Activated CD4-positive, alpha-beta memory T cell treated with anti-CD3 and anti-CD28 coated beads, Interleukin-2, amount 10 ng/mL, durations not matched to agents 7 days and 5 days (primary cell): Measurements from ENCODE around the gene SHQ1. TPM values are rescaled to one million over a fixed set of nuclear protein-coding genes. Genes with fewer than 3 reads are reported as not detected.
A peak's percentile ranks its signal among the peaks of the same experiment; 100 is the strongest.

Source experiments
- CTCF ChIA-PET: fragments of 350-600 bp; sonication (Branson Sonifier 250); formaldehyde crosslinking; loops from one replicate; lab custom pipeline; 2021; ENCODE audit warnings: antibody characterized with exemption, inconsistent platforms; lab: Charles Lee
- POLR2A ChIA-PET: fragments of 350-600 bp; sonication (Branson Sonifier 250); formaldehyde crosslinking; loops from one replicate; lab custom pipeline; 2021; ENCODE audit warnings: antibody characterized with exemption; lab: Charles Lee
- DNase-seq: peaks from one replicate; pipeline ENCODE4 v3.0.0-alpha.2; 2020
- H3K27ac Mint-ChIP-seq: one replicate; pipeline ENCODE4 v1.8.0; 2021; ENCODE audit warnings: mild to moderate bottlenecking, mixed read lengths
- H3K27me3 Mint-ChIP-seq: one replicate; pipeline ENCODE4 v1.8.0; 2021; ENCODE audit warnings: mixed read lengths
- H3K36me3 Mint-ChIP-seq: one replicate; pipeline ENCODE4 v1.8.0; 2021; ENCODE audit warnings: low read depth, mixed read lengths
- H3K4me1 Mint-ChIP-seq: one replicate; pipeline ENCODE4 v1.8.0; 2021; ENCODE audit warnings: mixed read lengths
- H3K4me3 Mint-ChIP-seq: one replicate; pipeline ENCODE4 v1.8.0; 2021; ENCODE audit warnings: mild to moderate bottlenecking, mixed read lengths
- H3K9me3 Mint-ChIP-seq: one replicate; pipeline ENCODE4 v1.8.0; 2021; ENCODE audit warnings: mixed read lengths
- total RNA-seq, 2 experiments: library from RNA; stranded (reverse); gene quantifications; one replicate each; pipeline ENCODE4 v1.2.3, GENCODE V29; 2021

The SHQ1 gene
- 10 to 100 TPM; 16.7 to 20.6 TPM for total RNA-seq

DNA sequence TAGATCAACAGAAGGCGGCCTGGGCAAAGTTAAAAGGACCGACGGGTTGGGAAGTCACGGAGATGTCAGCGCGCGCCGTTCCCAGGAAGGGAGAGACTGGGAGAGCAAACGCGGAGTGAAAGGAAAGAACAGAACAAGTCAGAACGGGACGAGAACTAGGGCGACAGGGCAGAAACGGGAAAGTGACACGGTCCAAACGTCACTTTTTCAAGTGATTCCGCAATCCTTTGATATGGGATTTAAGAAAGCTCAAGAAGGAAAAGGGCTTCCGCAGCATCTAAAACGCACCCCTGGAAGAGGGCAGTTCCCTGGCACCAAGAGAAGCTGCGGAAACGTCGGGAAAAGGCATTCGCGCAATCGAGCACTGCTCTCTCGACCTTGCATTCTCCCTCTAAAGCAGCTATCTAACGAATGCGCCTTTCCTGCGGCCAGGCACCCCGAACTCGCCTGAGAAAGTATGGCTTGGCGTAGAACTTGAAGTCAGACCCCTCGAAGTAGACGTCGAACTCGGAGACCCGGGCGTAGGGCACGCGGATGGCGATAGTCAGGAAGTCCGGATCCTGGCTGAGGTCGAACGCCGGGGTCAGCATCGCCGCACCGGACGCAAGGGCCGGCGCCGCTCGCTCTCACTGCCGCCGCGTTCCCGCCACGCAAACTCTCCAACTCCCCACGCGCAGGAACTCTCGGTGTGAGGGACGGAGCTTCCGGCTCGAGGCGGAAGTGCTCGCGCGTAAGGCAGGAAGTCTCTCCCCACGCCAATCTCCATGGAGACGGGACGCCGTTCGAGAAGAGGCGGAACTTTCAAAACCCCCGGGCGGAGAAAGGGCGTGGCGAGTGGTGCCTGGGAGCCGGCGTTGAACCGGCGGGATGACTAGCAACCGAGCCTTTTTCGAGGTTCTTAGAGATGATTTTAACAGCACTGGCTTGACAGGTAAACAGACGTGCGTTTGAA lies at the start of gene SHQ1:
Gene SHQ1 (minus strand): TSS at position 695 of the 952 bp plus-strand sequence. CDS start 105 bp downstream, at position 590.
- peaks cover 6% of the 10 kb centered on the region for H3K36me3 Mint-ChIP-seq
- peak; percentile 95 for DNase-seq
- H3K27ac Mint-ChIP-seq: peak within 1 kb of the TSS; percentile 47
- peaks cover 51% of the 10 kb centered on the region for H3K4me1 Mint-ChIP-seq
- H3K4me3 Mint-ChIP-seq: peak within 1 kb of the TSS; percentile 93
- POLR2A ChIA-PET: interaction anchor here (0.9 to 1.6 kb wide), 5 partner anchors 10 to 972 kb away, joined by 3 to 7 read pairs (median 3); partner anchors contain the start of gene RYBP
- CTCF ChIA-PET: interaction anchor here (1.1 to 2.1 kb wide), 3 partner anchors 25 to 237 kb away, joined by 3 to 9 read pairs (median 6); no protein-coding TSS in a partner anchor
- peaks cover 17% of the 10 kb centered on the region for H3K27me3 Mint-ChIP-seq
- no peaks in the 10 kb centered on the region for H3K9me3 Mint-ChIP-seq

GRCh38 chr3:72897758-72898007 lies 49.4 kb upstream of the SHQ1 start:
- H3K27me3 Mint-ChIP-seq: peaks cover 17% of the 10 kb centered on the region
- no peaks in the 10 kb centered on the region for H3K36me3 Mint-ChIP-seq
- no peak overlapping the region for H3K4me3 Mint-ChIP-seq
- no peak overlapping the region for H3K27ac Mint-ChIP-seq
- H3K9me3 Mint-ChIP-seq: no peaks in the 10 kb centered on the region
- CTCF ChIA-PET: no interaction called here
- DNase-seq: no peak
- H3K4me1 Mint-ChIP-seq: no peaks in the 10 kb centered on the region
- POLR2A ChIA-PET: no interaction called here

- H3K9me3 Mint-ChIP-seq: no peaks in the 10 kb centered on the region
- no peaks in the 10 kb centered on the region for H3K36me3 Mint-ChIP-seq
- ChIA-PET POLR2A (no interaction called here), CTCF (no interaction called here)
- no peak for DNase-seq
- peaks cover 22% of the 10 kb centered on the region for H3K27me3 Mint-ChIP-seq
- H3K4me1 Mint-ChIP-seq: no peaks in the 10 kb centered on the region
- no peak overlapping the region for H3K27ac Mint-ChIP-seq
- H3K4me3 Mint-ChIP-seq: no peak overlapping the region
Observed at GRCh38 chr3:72896996-72897757, 48.9 kb upstream of the SHQ1 start.

DNA sequence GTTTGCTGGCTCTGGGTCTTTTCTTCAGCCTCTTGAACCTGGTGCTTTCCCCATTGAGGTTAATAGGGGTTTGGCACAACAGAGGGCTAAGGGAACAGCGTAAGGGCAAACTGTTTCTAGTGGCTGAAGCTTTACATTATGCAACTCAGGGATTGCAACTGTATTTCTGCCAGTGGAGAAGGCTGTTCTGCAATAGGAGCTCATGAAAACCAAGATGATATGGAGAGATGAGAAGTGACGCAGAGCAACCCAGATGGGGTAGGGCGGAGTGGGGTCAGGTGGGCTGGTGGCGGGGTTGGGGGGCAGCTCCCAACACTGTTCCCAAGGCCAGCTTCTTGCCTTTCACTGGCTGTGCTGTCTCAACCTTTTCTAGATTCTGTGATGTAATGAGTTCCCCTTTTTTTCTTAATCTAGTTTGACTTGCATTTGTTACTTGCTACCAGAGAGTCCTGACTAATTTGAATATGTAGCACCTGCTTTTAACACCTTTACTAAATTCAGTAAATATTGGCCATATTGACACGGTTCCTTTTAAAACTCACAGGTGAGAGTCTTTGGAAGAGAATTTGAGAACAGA lies 46.8 kb upstream of the SHQ1 start:
- Mint-ChIP-seq H3K9me3 (no peaks in the 10 kb centered on the region), H3K27ac (no peak overlapping the region), H3K27me3 (peaks cover 41% of the 10 kb centered on the region), H3K4me1 (no peaks in the 10 kb centered on the region), H3K36me3 (no peaks in the 10 kb centered on the region), H3K4me3 (no peak overlapping the region)
- no peak for DNase-seq
- POLR2A ChIA-PET: no interaction called here
- CTCF ChIA-PET: no interaction called here

DNA sequence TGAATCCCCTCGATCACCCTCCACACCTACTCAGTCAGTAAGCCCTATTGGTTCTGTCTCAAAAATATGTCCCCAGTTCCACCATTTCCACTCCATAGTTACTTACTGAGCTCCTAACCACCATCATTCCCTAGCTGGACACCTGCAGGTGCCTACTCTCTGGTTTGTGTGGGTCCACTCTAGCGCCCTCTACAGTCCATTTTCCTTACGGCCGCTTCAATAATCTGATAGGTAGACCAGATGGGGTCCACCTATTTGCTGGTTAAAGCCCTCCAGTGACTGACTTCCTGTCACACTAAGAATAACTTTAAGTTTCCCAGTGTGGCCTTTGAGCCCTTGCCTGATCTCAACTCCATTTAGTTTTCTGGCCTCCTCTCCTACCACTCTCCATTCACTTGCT lies 44.6 kb upstream of the SHQ1 start:
- Mint-ChIP-seq H3K4me1 (no peaks in the 10 kb centered on the region), H3K27ac (no peak overlapping the region), H3K27me3 (peaks cover 58% of the 10 kb centered on the region), H3K4me3 (no peak overlapping the region), H3K9me3 (no peaks in the 10 kb centered on the region), H3K36me3 (no peaks in the 10 kb centered on the region)
- DNase-seq: no peak
- ChIA-PET CTCF (interaction anchor here (0.9 kb wide), 1 partner anchor 10 kb away, joined by 4 read pairs; no protein-coding TSS in a partner anchor), POLR2A (no interaction called here)

DNA sequence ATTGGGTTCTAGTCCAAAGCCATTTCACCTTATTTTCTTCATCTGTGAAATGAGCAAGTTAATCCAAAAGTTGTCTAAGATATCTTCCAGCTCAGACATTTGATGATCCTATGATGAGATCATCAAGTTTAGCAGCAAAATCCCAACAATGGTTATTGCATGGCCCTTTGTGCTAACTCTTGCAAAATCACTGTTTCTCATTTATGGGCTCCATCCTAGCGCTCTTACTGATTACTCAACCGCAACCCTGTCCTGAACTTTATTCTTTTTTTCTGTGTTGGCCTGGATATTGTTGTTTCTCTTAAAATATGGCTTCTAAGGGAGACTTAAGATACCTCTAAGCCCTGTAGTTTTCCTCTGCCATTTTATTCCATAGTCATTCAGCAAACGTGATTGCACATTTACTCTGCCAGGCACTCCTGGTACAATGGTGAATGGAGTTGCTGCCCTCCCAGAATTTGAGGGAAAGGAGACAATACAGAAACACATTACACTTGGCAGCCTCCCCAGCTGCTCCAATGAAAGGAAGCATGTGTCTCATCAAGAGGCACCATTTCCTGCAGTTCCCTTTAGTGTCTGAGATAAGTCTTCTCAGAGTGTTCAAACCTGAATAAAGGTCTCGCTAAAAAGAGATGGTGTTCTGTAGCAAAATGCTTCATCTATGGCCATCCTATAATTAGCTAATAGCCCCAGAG lies 44.0 kb upstream of the SHQ1 start:
- no peak overlapping the region for H3K4me3 Mint-ChIP-seq
- H3K27ac Mint-ChIP-seq: no peak overlapping the region
- no peaks in the 10 kb centered on the region for H3K9me3 Mint-ChIP-seq
- peaks cover 61% of the 10 kb centered on the region for H3K27me3 Mint-ChIP-seq
- no peaks in the 10 kb centered on the region for H3K36me3 Mint-ChIP-seq
- peaks cover 5% of the 10 kb centered on the region for H3K4me1 Mint-ChIP-seq
- ChIA-PET CTCF (interaction anchor here (0.6 to 0.9 kb wide), 2 partner anchors 9 to 921 kb away, joined by 3 to 4 read pairs; no protein-coding TSS in a partner anchor), POLR2A (no interaction called here)
- DNase-seq: no peak

GRCh38 chr3:72891053-72891855 lies 43.0 kb upstream of the SHQ1 start:
- H3K27me3 Mint-ChIP-seq: peaks cover 68% of the 10 kb centered on the region
- no peaks in the 10 kb centered on the region for H3K36me3 Mint-ChIP-seq
- H3K4me3 Mint-ChIP-seq: no peak overlapping the region
- peaks cover 6% of the 10 kb centered on the region for H3K4me1 Mint-ChIP-seq
- ChIA-PET POLR2A (no interaction called here), CTCF (no interaction called here)
- no peaks in the 10 kb centered on the region for H3K9me3 Mint-ChIP-seq
- H3K27ac Mint-ChIP-seq: no peak overlapping the region
- no peak for DNase-seq

GRCh38 chr3:72890166-72890925 lies 42.1 kb upstream of the SHQ1 start:
- CTCF ChIA-PET: no interaction called here
- H3K9me3 Mint-ChIP-seq: no peaks in the 10 kb centered on the region
- H3K27ac Mint-ChIP-seq: no peak overlapping the region
- H3K36me3 Mint-ChIP-seq: no peaks in the 10 kb centered on the region
- POLR2A ChIA-PET: no interaction called here
- peaks cover 6% of the 10 kb centered on the region for H3K4me1 Mint-ChIP-seq
- peaks cover 74% of the 10 kb centered on the region for H3K27me3 Mint-ChIP-seq
- no peak for DNase-seq
- no peak overlapping the region for H3K4me3 Mint-ChIP-seq

DNA sequence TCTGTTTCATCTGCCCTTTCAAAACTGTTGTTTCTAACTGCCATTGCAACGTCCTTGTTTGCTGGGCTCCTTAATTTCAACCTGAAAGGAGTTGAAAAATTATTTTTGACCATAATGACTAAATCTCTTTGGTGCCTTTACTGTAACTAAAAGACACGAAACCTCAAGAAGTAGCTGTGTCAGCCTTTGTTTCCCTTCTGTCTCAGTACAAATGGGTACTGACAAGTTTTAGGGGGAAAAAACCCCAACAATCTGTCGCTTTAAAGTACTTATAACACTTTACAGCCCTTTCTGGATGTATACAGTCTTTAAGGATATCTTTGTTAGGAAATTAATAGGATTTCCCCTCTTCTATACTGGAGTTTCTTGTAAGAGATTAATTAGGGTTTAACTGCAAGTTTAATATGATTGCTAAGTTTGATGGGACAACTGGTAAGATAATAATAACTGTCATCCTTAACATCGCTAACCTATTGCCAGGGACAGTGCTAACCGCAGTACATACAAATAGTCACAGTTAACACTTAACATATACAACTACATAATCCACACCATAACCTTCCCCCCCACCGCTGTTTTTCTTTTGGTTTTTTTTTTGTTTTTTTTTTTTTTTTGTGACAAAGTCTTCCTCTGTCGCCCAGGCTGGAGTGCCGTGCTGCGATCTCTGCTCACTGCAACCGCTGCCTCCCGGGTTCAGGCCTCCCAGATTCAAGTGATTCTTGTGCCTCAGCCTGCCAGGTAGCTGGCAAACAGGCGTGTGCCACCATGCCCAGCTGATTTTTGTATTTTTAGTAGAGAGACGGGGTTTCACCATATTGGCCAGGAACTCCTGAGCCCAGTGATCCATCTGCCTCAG lies 41.3 kb upstream of the SHQ1 start:
- peaks cover 80% of the 10 kb centered on the region for H3K27me3 Mint-ChIP-seq
- peaks cover 6% of the 10 kb centered on the region for H3K4me1 Mint-ChIP-seq
- ChIA-PET POLR2A (no interaction called here), CTCF (no interaction called here)
- no peak for DNase-seq
- H3K36me3 Mint-ChIP-seq: no peaks in the 10 kb centered on the region
- H3K4me3 Mint-ChIP-seq: no peak overlapping the region
- H3K27ac Mint-ChIP-seq: no peak overlapping the region
- no peaks in the 10 kb centered on the region for H3K9me3 Mint-ChIP-seq

- H3K4me1 Mint-ChIP-seq: peaks cover 6% of the 10 kb centered on the region
- POLR2A ChIA-PET: no interaction called here
- no peak overlapping the region for H3K4me3 Mint-ChIP-seq
- CTCF ChIA-PET: interaction anchor here (1.3 to 2.0 kb wide), 2 partner anchors 10 to 38 kb away, joined by 4 to 7 read pairs; no protein-coding TSS in a partner anchor
- no peak for DNase-seq
- peaks cover 84% of the 10 kb centered on the region for H3K27me3 Mint-ChIP-seq
- H3K27ac Mint-ChIP-seq: no peak overlapping the region
- H3K36me3 Mint-ChIP-seq: no peaks in the 10 kb centered on the region
- H3K9me3 Mint-ChIP-seq: no peaks in the 10 kb centered on the region
Observed at GRCh38 chr3:72888546-72889309, 40.5 kb upstream of the SHQ1 start.
